ENCODE measurements around the gene MTO1. TPM values are rescaled to one million over a fixed set of nuclear protein-coding genes. Genes with fewer than 3 reads are reported as not detected.

Gene MTO1
- total RNA-seq, 1 experiment from 2014 or later: 50.8 TPM

- intact Hi-C loops (cut with micrococcal nuclease): no loop called here
- H3K36me3 Mint-ChIP-seq (ENCODE audit: insufficient read depth, unreplicated experiment): peaks cover 87% of the 10 kb centered on the region
- no peaks in the 10 kb centered on the region for H3K27me3 Mint-ChIP-seq (ENCODE audit: insufficient read depth, unreplicated experiment)
- no TSS peak for BruUV-seq (replicated peaks)
- no peak for TF ChIP-seq CTCF (IDR thresholded peaks at IDR 0.05; ENCODE audit: unreplicated experiment)
- DNase-seq (ENCODE audit: unreplicated experiment): no peak
- H3K9me3 Mint-ChIP-seq (ENCODE audit: unreplicated experiment): no peaks in the 10 kb centered on the region
- CTCF ChIA-PET: no interaction called here
- POLR2A ChIA-PET: interaction anchor here (0.6 to 0.7 kb wide), 2 partner anchors 10 to 120 kb away, joined by 5 read pairs; no protein-coding TSS in a partner anchor
- H3K4me3 Mint-ChIP-seq (ENCODE audit: unreplicated experiment): no peak overlapping the region
- no peak overlapping the region for H3K27ac Mint-ChIP-seq (ENCODE audit: low read depth, unreplicated experiment)
- H3K4me1 Mint-ChIP-seq (ENCODE audit: insufficient read depth, unreplicated experiment): no peaks in the 10 kb centered on the region
Measured at GRCh38 chr6:73484438-73484837, 22.9 kb downstream of the MTO1 start.

GRCh38 chr6:73487473-73487872 is 25.9 kb downstream of the MTO1 start:
- Mint-ChIP-seq H3K4me3 (ENCODE audit: unreplicated experiment) (no peak overlapping the region), H3K36me3 (ENCODE audit: insufficient read depth, unreplicated experiment) (peaks cover 89% of the 10 kb centered on the region), H3K4me1 (ENCODE audit: insufficient read depth, unreplicated experiment) (no peaks in the 10 kb centered on the region), H3K27ac (ENCODE audit: low read depth, unreplicated experiment) (peak overlapping the region; percentile 27), H3K27me3 (ENCODE audit: insufficient read depth, unreplicated experiment) (no peaks in the 10 kb centered on the region), H3K9me3 (ENCODE audit: unreplicated experiment) (no peaks in the 10 kb centered on the region)
- DNase-seq (ENCODE audit: unreplicated experiment): no peak
- intact Hi-C loops (cut with micrococcal nuclease): no loop called here
- no TSS peak for BruUV-seq (replicated peaks)
- ChIA-PET CTCF (interaction anchor here (0.7 kb wide), 1 partner anchor 13 kb away, joined by 4 read pairs; no protein-coding TSS in a partner anchor), POLR2A (interaction anchor here (0.6 to 1.5 kb wide), 3 partner anchors 10 to 58 kb away, joined by 3 to 5 read pairs (median 4); no protein-coding TSS in a partner anchor)
- TF ChIP-seq CTCF (IDR thresholded peaks at IDR 0.05; ENCODE audit: unreplicated experiment): no peak

GRCh38 chr6:73491377-73491776 is 29.8 kb downstream of the MTO1 start:
- intact Hi-C loops (cut with micrococcal nuclease): no loop called here
- H3K4me1 Mint-ChIP-seq (ENCODE audit: insufficient read depth, unreplicated experiment): no peaks in the 10 kb centered on the region
- TF ChIP-seq CTCF (IDR thresholded peaks at IDR 0.05; ENCODE audit: unreplicated experiment): no peak
- no peak overlapping the region for H3K4me3 Mint-ChIP-seq (ENCODE audit: unreplicated experiment)
- ChIA-PET POLR2A (interaction anchor here (1.0 to 1.7 kb wide), 2 partner anchors 9 to 30 kb away, joined by 3 to 5 read pairs; partner anchors contain the start of gene MTO1), CTCF (interaction anchor here (0.7 to 1.3 kb wide), 3 partner anchors 56 to 120 kb away, joined by 4 to 5 read pairs (median 5); no protein-coding TSS in a partner anchor)
- no peak for DNase-seq (ENCODE audit: unreplicated experiment)
- H3K27me3 Mint-ChIP-seq (ENCODE audit: insufficient read depth, unreplicated experiment): no peaks in the 10 kb centered on the region
- H3K36me3 Mint-ChIP-seq (ENCODE audit: insufficient read depth, unreplicated experiment): peaks cover 89% of the 10 kb centered on the region
- H3K27ac Mint-ChIP-seq (ENCODE audit: low read depth, unreplicated experiment): no peak overlapping the region
- BruUV-seq (replicated peaks): no TSS peak
- no peaks in the 10 kb centered on the region for H3K9me3 Mint-ChIP-seq (ENCODE audit: unreplicated experiment)

GRCh38 chr6:73497915-73498314 is 36.4 kb downstream of the MTO1 start:
- H3K9me3 Mint-ChIP-seq (ENCODE audit: unreplicated experiment): no peaks in the 10 kb centered on the region
- H3K27ac Mint-ChIP-seq (ENCODE audit: low read depth, unreplicated experiment): no peak overlapping the region
- ChIA-PET CTCF (no interaction called here), POLR2A (interaction anchor here (0.9 to 1.3 kb wide), 3 partner anchors 10 to 17 kb away, joined by 3 to 4 read pairs (median 4); no protein-coding TSS in a partner anchor)
- no peak for DNase-seq (ENCODE audit: unreplicated experiment)
- no TSS peak for BruUV-seq (replicated peaks)
- no peak for TF ChIP-seq CTCF (IDR thresholded peaks at IDR 0.05; ENCODE audit: unreplicated experiment)
- H3K36me3 Mint-ChIP-seq (ENCODE audit: insufficient read depth, unreplicated experiment): peaks cover 93% of the 10 kb centered on the region
- H3K27me3 Mint-ChIP-seq (ENCODE audit: insufficient read depth, unreplicated experiment): no peaks in the 10 kb centered on the region
- intact Hi-C loops (cut with micrococcal nuclease): no loop called here
- no peak overlapping the region for H3K4me3 Mint-ChIP-seq (ENCODE audit: unreplicated experiment)
- no peaks in the 10 kb centered on the region for H3K4me1 Mint-ChIP-seq (ENCODE audit: insufficient read depth, unreplicated experiment)

Data from MCF 10A (cell line).